H1 (cell line): ENCODE measurements around the gene CUBN. TPM values are rescaled to one million over a fixed set of nuclear protein-coding genes. Genes with fewer than 3 reads are reported as not detected.

Source experiments
- CTCF ChIA-PET: fragments of 300-600 bp; sonication (Branson Sonifier 250); formaldehyde crosslinking; loops from one replicate; lab custom pipeline; 2021; ENCODE audit not compliant: partially characterized antibody; lab: Charles Lee
- POLR2A ChIA-PET: fragments of 300-600 bp; sonication (Branson Sonifier 250); formaldehyde crosslinking; loops from one replicate; lab custom pipeline; 2021; ENCODE audit warnings: inconsistent platforms; ENCODE audit not compliant: partially characterized antibody; lab: Charles Lee
- DNase-seq, 2 experiments: peaks; one replicate each; pipeline versions ENCODE4 v3.0.0 to v3.0.0-alpha.2; 2010 to 2022; ENCODE audit warnings: low spot score in 2 of 2, low read depth in 1 of 2, mixed read lengths in 1 of 2
- FAIRE-seq: peaks from 2 replicates; lab custom pipeline; 2011; peaks lifted over from hg19 to GRCh38; lab: Jason Lieb, UNC
- H2AFZ ChIP-seq: 2 replicates; pipeline ENCODE4 v1.8.1; 2012; ENCODE audit warnings: low read length, inconsistent platforms
- H2AK5ac ChIP-seq: 2 replicates; pipeline ENCODE4 v1.6.1; 2013; ENCODE audit warnings: low read depth, low read length
- H2BK120ac ChIP-seq: replicated peaks from 2 replicates; pipeline ENCODE3; 2013; ENCODE audit warnings: low read depth, low read length, inconsistent platforms
- H2BK12ac ChIP-seq: 2 replicates; pipeline ENCODE4 v1.6.1; 2013; ENCODE audit warnings: low read depth, low read length
- H2BK15ac ChIP-seq: 2 replicates; pipeline ENCODE4 v1.6.1; 2013; ENCODE audit warnings: low read length
- H2BK20ac ChIP-seq: 2 replicates; pipeline ENCODE4 v1.6.1; 2013; ENCODE audit warnings: low read length
- H2BK5ac ChIP-seq: 2 replicates; pipeline ENCODE4 v1.6.1; 2013; ENCODE audit warnings: low read depth, low read length
- H3K14ac ChIP-seq: 2 replicates; pipeline ENCODE4 v1.6.1; 2013; ENCODE audit warnings: inconsistent platforms; ENCODE audit not compliant: insufficient read length
- H3K18ac ChIP-seq: 2 replicates; pipeline ENCODE4 v1.6.1; 2013; ENCODE audit warnings: low read length; ENCODE audit errors: extremely low read depth
- H3K23ac ChIP-seq: 2 replicates; pipeline ENCODE4 v1.6.1; 2013; ENCODE audit warnings: inconsistent platforms; ENCODE audit not compliant: insufficient read length
- H3K23me2 ChIP-seq: 2 replicates; pipeline ENCODE4 v1.6.1; 2013; ENCODE audit warnings: low read depth, low read length
- H3K27ac ChIP-seq: 2 replicates; pipeline ENCODE4 v1.6.1; 2011; ENCODE audit warnings: low read depth, low read length, inconsistent platforms
- H3K27me3 ChIP-seq, 4 experiments: replicated peaks in 1 of 4; 1 replicate in 1 of 4; 2 replicates in 3 of 4; pipeline versions ENCODE4 v1.6.1 to v1.8.1; 2011 to 2013; ENCODE audit warnings: low read length in 3 of 4, mild to moderate bottlenecking in 3 of 4, inconsistent platforms in 2 of 4, mixed read lengths in 2 of 4, moderate library complexity in 1 of 4; ENCODE audit not compliant: control insufficient read depth in 3 of 4, insufficient read depth in 3 of 4; ENCODE audit errors: extremely low read depth in 1 of 4
- H3K36me3 ChIP-seq, 4 experiments: 2 replicates each; pipeline versions ENCODE4 v1.6.1 to v1.8.1; 2011 to 2013; ENCODE audit warnings: mild to moderate bottlenecking in 4 of 4, low read length in 3 of 4, moderate library complexity in 2 of 4, control low read depth in 1 of 4, inconsistent platforms in 1 of 4; ENCODE audit not compliant: insufficient read depth in 4 of 4, control insufficient read depth in 2 of 4
- H3K4ac ChIP-seq: replicated peaks from 2 replicates; pipeline ENCODE3; 2013; ENCODE audit warnings: low read length, low read depth, mixed read lengths, inconsistent platforms; ENCODE audit not compliant: insufficient read length
- H3K4me1 ChIP-seq, 4 experiments: replicated peaks in 1 of 4; 1 replicate in 1 of 4; 2 replicates in 3 of 4; pipeline versions ENCODE4 v1.6.1 to v1.8.1; 2011 to 2013; ENCODE audit warnings: low read length in 3 of 4, inconsistent platforms in 2 of 4, mixed read lengths in 1 of 4; ENCODE audit not compliant: insufficient read depth in 4 of 4, control insufficient read depth in 3 of 4
- H3K4me2 ChIP-seq, 2 experiments: 2 replicates each; pipeline versions ENCODE4 v1.6.1 to v1.8.1; 2011 to 2013; ENCODE audit warnings: low read depth in 2 of 2, low read length in 2 of 2, control low read depth in 1 of 2, inconsistent platforms in 1 of 2, mild to moderate bottlenecking in 1 of 2; ENCODE audit not compliant: insufficient read depth in 1 of 2
- H3K4me3 ChIP-seq, 4 experiments: fragments of 200-600, 300-600 bp in 1 of 4; sonication (generic), shearing (Covaris generic), sonication (Bioruptor Twin) in 1 of 4; 2 replicates each; pipeline versions ENCODE4 v1.5.1 to v1.8.1; 2011 to 2016; ENCODE audit warnings: low read length in 4 of 4, low read depth in 3 of 4, control low read depth in 2 of 4, inconsistent platforms in 2 of 4, mild to moderate bottlenecking in 2 of 4, mixed read lengths in 1 of 4, moderate library complexity in 1 of 4; ENCODE audit not compliant: insufficient read depth in 2 of 4; ENCODE audit errors: extremely low read depth in 1 of 4
- H3K56ac ChIP-seq: replicated peaks from 2 replicates; pipeline ENCODE3; 2013; ENCODE audit warnings: low read depth, mild to moderate bottlenecking, mixed read lengths, low read length, inconsistent platforms; ENCODE audit not compliant: insufficient read length
- H3K79me1 ChIP-seq: 2 replicates; pipeline ENCODE4 v1.6.1; 2013; ENCODE audit warnings: low read depth, low read length, control low read depth
- H3K79me2 ChIP-seq, 2 experiments: 2 replicates each; pipeline versions ENCODE4 v1.6.1 to v1.8.1; 2012 to 2013; ENCODE audit warnings: low read length in 2 of 2, mild to moderate bottlenecking in 2 of 2, inconsistent platforms in 1 of 2; ENCODE audit not compliant: insufficient read depth in 2 of 2, control insufficient read depth in 1 of 2
- H3K9ac ChIP-seq, 4 experiments: replicated peaks in 1 of 4; 1 replicate in 1 of 4; 2 replicates in 3 of 4; pipeline versions ENCODE4 v1.6.1 to v1.8.1; 2011 to 2013; ENCODE audit warnings: low read depth in 3 of 4, low read length in 3 of 4, control low read depth in 2 of 4, mild to moderate bottlenecking in 2 of 4, moderate library complexity in 2 of 4, inconsistent platforms in 1 of 4; ENCODE audit errors: extremely low read depth in 1 of 4
- H3K9me3 ChIP-seq, 2 experiments: 2 replicates each; pipeline versions ENCODE4 v1.6.1 to v1.8.1; 2012 to 2013; ENCODE audit warnings: mild to moderate bottlenecking in 2 of 2, moderate library complexity in 2 of 2, control low read depth in 1 of 2, inconsistent platforms in 1 of 2, low read depth in 1 of 2, low read length in 1 of 2, mixed read lengths in 1 of 2; ENCODE audit not compliant: insufficient read depth in 2 of 2
- H4K20me1 ChIP-seq, 2 experiments: replicated peaks in 1 of 2; 2 replicates each; pipeline versions ENCODE3 to v1.8.1; 2011 to 2013; ENCODE audit warnings: inconsistent platforms in 2 of 2, low read length in 2 of 2, mild to moderate bottlenecking in 1 of 2; ENCODE audit not compliant: insufficient read depth in 2 of 2, control insufficient read depth in 1 of 2
- H4K5ac ChIP-seq: 2 replicates; pipeline ENCODE4 v1.6.1; 2013; ENCODE audit warnings: low read length, low read depth, mixed read lengths, inconsistent platforms; ENCODE audit not compliant: insufficient read length
- H4K8ac ChIP-seq: 2 replicates; pipeline ENCODE4 v1.8.0; 2013; ENCODE audit warnings: mild to moderate bottlenecking, moderate library complexity, low read length, inconsistent platforms; ENCODE audit not compliant: insufficient read depth; ENCODE audit errors: extremely low read depth
- H4K91ac ChIP-seq: replicated peaks from 2 replicates; pipeline ENCODE3; 2013; ENCODE audit warnings: low read length, mixed read lengths, inconsistent platforms; ENCODE audit not compliant: insufficient read length
- BCL11A ChIP-seq, 2 experiments: IDR thresholded peaks; one replicate each; pipeline ENCODE4 v1.6.1; 2011; ENCODE audit warnings: low read depth in 2 of 2, low read length in 2 of 2, mild to moderate bottlenecking in 2 of 2
- EGR1 ChIP-seq: IDR thresholded peaks from 2 replicates; pipeline ENCODE4 v1.6.1; 2011; ENCODE audit warnings: low read depth, low read length, borderline replicate concordance
- FOSL1 ChIP-seq: IDR thresholded peaks from 2 replicates; pipeline ENCODE4 v1.6.1; 2011; ENCODE audit warnings: mild to moderate bottlenecking, low read depth, low read length, moderate library complexity; ENCODE audit not compliant: insufficient read depth
- NRF1 ChIP-seq: IDR thresholded peaks from 2 replicates; pipeline ENCODE4 v1.6.1; 2011; ENCODE audit warnings: mild to moderate bottlenecking, low read depth, low read length, improper control_type of control experiment
- SIRT6 ChIP-seq: IDR thresholded peaks from one replicate; pipeline ENCODE4 v1.7.1; 2012; ENCODE audit warnings: low read length, inconsistent platforms
- SIX5 ChIP-seq: IDR thresholded peaks from 2 replicates; pipeline ENCODE4 v1.6.1; 2011; ENCODE audit warnings: mild to moderate bottlenecking, low read depth, low read length
- WGBS, 2 experiments: shearing (Covaris generic) in 1 of 2; methylation state at CpG; one replicate each; pipeline versions ENCODE4 v1.1.6 to v1.1.7; 2013 to 2015; ENCODE audit warnings: low lambda C conversion rate in 2 of 2, mixed read lengths in 2 of 2, inconsistent platforms in 1 of 2, low coverage in 1 of 2, missing lambda C conversion rate in 1 of 2; ENCODE audit not compliant: insufficient replicate concordance in 2 of 2, insufficient coverage in 1 of 2, insufficient read length in 1 of 2; ENCODE audit errors: extremely low coverage in 1 of 2, missing lambda C conversion rate in 1 of 2; 5-methylcytosine and 5-hydroxymethylcytosine counted together
- polyA plus RNA-seq, 7 experiments: library from polyadenylated mRNA; depleted of rRNA in 3 of 7; stranded (reverse) in 5 of 7; unstranded in 2 of 7; fragments of >200 nt in 5 of 7; fragments of 200-250 nt in 2 of 7; gene quantifications; 1 replicate in 5 of 7; 2 replicates in 1 of 7; 4 replicates in 1 of 7; pipeline versions ENCODE4 v1.2.1 to v1.2.3, GENCODE V29; 2011 to 2013; ENCODE audit warnings: missing spikeins in 2 of 7, mixed read lengths in 2 of 7
- total RNA-seq: library from RNA; stranded (reverse); fragmentation: NEBNext Ultra II Directional; extraction: Animal tissue kit (Norgen Biotek cat#: 25700); gene quantifications from 2 replicates; pipeline ENCODE4 v1.2.1, GENCODE V29; 2021

The CUBN gene
- total and polyA plus RNA-seq, 2 of the 8 experiments (the other 6 are each of a cell fraction or from before 2014, with no cell fraction given) = 0.04 to 0.08 TPM

DNA sequence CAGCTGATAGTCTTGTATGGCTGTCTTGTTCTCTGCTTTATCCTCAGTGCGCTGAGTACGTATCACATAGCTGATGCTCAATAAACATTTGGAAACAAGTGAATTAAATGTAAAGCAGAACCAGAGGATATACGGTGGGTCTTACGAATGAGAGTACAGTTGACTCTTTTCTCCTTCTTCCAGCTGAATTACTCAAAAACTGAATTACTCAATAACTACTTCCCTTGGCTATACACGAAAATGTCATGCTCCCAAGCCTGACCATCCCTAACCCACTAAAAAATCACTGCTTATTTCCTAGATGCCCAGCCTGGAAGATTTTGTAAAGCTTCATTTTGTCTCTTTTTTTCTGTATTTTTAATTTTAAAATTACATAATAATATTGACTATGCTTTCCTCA lies 309.2 kb downstream of the CUBN start:
- ChIA-PET POLR2A (no interaction called here), CTCF (interaction anchor here (0.6 kb wide), 1 partner anchor 1413 kb away, joined by 3 read pairs; no protein-coding TSS in a partner anchor)
- Histone ChIP-seq H3K9me3 (peaks cover 20 to 23% of the 10 kb centered on the region in 2 experiments), H2BK5ac (no peak overlapping the region), H4K20me1 (peaks cover 0 to 2% of the 10 kb centered on the region in 2 experiments), H3K14ac (no peak overlapping the region), H2BK12ac (no peak overlapping the region), H3K79me2 (peaks cover 0 to 12% of the 10 kb centered on the region in 2 experiments; a peak in 2 of 4 replicates), H3K36me3 (no peaks in the 10 kb centered on the region; a peak in 1 of 8 replicates), H3K79me1 (no peaks in the 10 kb centered on the region), H3K9ac (no peak overlapping the region), H2BK15ac (no peak overlapping the region), H3K4me3 (no peak overlapping the region), H2BK120ac (no peak overlapping the region), H3K27me3 (no peaks in the 10 kb centered on the region; a peak in 1 of 7 replicates), H3K18ac (no peak overlapping the region), H2AK5ac (no peak overlapping the region), H4K91ac (no peak overlapping the region), H4K8ac (no peak overlapping the region), H3K56ac (no peak overlapping the region), H2BK20ac (no peak overlapping the region), H3K23ac (no peak overlapping the region), H4K5ac (no peak overlapping the region), H3K4ac (no peak overlapping the region), H3K4me1 (peaks cover 0 to 3% (median 0%) of the 10 kb centered on the region in 4 experiments; a peak in 1 of 7 replicates), H2AFZ (no peak overlapping the region), H3K23me2 (peaks cover 6% of the 10 kb centered on the region; the same call in 1 of the 2 replicates), H3K27ac (no peak overlapping the region), H3K4me2 (no peak overlapping the region)
- 88% methylated on average over 5 of the region's 5 CpGs; no CpG with 5 or more reads in 1 of the 2 experiments for WGBS, 2 experiments
- FAIRE-seq (no peak), DNase-seq (no peak)
- TF ChIP-seq FOSL1 = no peak
- no peak for TF ChIP-seq EGR1
- no peak for TF ChIP-seq SIRT6
- TF ChIP-seq BCL11A (IDR thresholded peaks at IDR 0.05; ENCODE audit: low read depth in 2 of 2, low read length in 2 of 2) = no peak
- TF ChIP-seq SIX5 = no peak
- TF ChIP-seq NRF1 = no peak
